SJSA1 (cell line): ENCODE data around the gene ANKRD27. TPM values are rescaled to one million over a fixed set of nuclear protein-coding genes. Genes with fewer than 3 reads are reported as not detected.

Experiments
- DNase-seq, 2 experiments: peaks; one replicate each; pipeline ENCODE4 v3.0.0-alpha.2; 2015 to 2020; ENCODE audit warnings: low spot score in 2 of 2, low read depth in 1 of 2
- H3K27ac ChIP-seq: fragments of 250-450 bp; sonication (Bioruptor Pico); 2 replicates; pipeline ENCODE4 v1.5.1; 2020; ENCODE audit warnings: mild to moderate bottlenecking, moderate library complexity
- H3K27me3 ChIP-seq: fragments of 250-450 bp; sonication (Bioruptor Pico); replicated peaks from 2 replicates; pipeline ENCODE4 v1.5.1; 2020; ENCODE audit warnings: mild to moderate bottlenecking, moderate library complexity
- H3K36me3 ChIP-seq: fragments of 250-450 bp; sonication (Bioruptor Pico); 2 replicates; pipeline ENCODE4 v1.5.1; 2020; ENCODE audit warnings: mild to moderate bottlenecking
- H3K4me1 ChIP-seq: fragments of 250-450 bp; sonication (Bioruptor Pico); replicated peaks from 2 replicates; pipeline ENCODE4 v1.6.1; 2021; ENCODE audit warnings: mild to moderate bottlenecking
- H3K4me3 ChIP-seq: fragments of 250-450 bp; sonication (Bioruptor Pico); 2 replicates; pipeline ENCODE4 v1.5.1; 2020; ENCODE audit warnings: mild to moderate bottlenecking
- H3K9me3 ChIP-seq: fragments of 250-450 bp; sonication (Bioruptor Pico); replicated peaks from 2 replicates; pipeline ENCODE4 v1.5.1; 2020; ENCODE audit warnings: mild to moderate bottlenecking
- total RNA-seq: library from RNA; depleted of rRNA; stranded (reverse); fragments of >200 nt; shearing (Covaris generic); gene quantifications from 2 replicates; pipeline ENCODE4 v1.2.3, GENCODE V29; 2014; rRNA removed

Gene ANKRD27
- total RNA-seq, 1 experiment from 2014 or later: 26.2 TPM

- Histone ChIP-seq H3K4me3 (no peak overlapping the region), H3K9me3 (no peaks in the 10 kb centered on the region), H3K27me3 (no peaks in the 10 kb centered on the region), H3K36me3 (no peaks in the 10 kb centered on the region), H3K4me1 (no peaks in the 10 kb centered on the region), H3K27ac (no peak overlapping the region)
- DNase-seq: peak in 1 of 2 experiments; percentile 19
Measured at GRCh38 chr19:32566246-32566830, 108.6 kb downstream of the ANKRD27 start.

DNA sequence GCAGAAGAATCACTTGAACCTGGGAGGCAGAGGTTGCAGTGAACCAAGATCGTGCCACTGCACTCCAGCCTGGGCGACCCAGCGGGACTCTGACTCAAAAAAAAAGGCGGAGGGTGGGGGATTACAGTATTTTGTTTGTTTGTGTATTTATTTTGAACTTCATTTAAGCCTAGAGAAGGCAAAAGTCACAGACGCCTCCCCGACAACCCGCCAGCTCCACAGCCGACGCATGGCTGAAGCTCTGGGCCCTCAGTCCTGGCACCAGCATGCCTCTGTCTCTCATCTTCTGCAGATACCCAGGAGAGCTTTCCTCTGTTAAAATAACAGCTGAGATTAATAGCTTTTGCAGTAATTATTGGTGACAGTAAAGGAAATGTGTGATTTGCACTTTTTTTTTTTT lies 111.2 kb downstream of the ANKRD27 start:
- DNase-seq: no peak
- no peak overlapping the region for H3K4me3 ChIP-seq
- no peak overlapping the region for H3K27ac ChIP-seq
- H3K36me3 ChIP-seq: no peaks in the 10 kb centered on the region
- no peaks in the 10 kb centered on the region for H3K9me3 ChIP-seq
- no peaks in the 10 kb centered on the region for H3K4me1 ChIP-seq
- H3K27me3 ChIP-seq: no peaks in the 10 kb centered on the region

- DNase-seq: no peak
- Histone ChIP-seq H3K4me3 (no peak overlapping the region), H3K27ac (no peak overlapping the region), H3K27me3 (0 out of 2 replicates have a peak, but pooled peaks cover 3% of the 10 kb centered on the region), H3K9me3 (no peaks in the 10 kb centered on the region), H3K4me1 (no peaks in the 10 kb centered on the region), H3K36me3 (no peaks in the 10 kb centered on the region)
Measured at GRCh38 chr19:32558607-32559228, 116.3 kb downstream of the ANKRD27 start.

DNA sequence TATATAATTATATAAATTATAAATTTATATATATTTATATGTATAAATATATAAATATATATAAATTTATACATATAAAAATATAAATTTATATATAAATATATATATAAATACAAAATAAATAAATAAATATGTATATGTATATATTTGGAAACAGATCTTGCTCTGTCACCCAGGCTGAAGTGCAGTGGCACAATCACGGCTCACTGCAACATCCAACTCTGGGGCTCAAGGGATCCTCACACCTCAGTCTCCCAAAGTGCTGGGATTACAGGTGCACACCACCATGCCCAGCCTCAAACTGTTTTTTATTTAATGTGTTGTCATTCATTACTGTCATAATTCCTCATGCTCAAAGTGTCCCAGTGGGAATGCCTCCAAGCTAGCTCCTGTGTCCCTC lies 119.2 kb downstream of the ANKRD27 start:
- Histone ChIP-seq H3K36me3 (no peaks in the 10 kb centered on the region), H3K4me1 (no peaks in the 10 kb centered on the region), H3K9me3 (no peaks in the 10 kb centered on the region), H3K27ac (no peak overlapping the region), H3K4me3 (no peak overlapping the region), H3K27me3 (peaks cover 3% of the 10 kb centered on the region; the same call in 1 of the 2 replicates)
- no peak for DNase-seq

DNA sequence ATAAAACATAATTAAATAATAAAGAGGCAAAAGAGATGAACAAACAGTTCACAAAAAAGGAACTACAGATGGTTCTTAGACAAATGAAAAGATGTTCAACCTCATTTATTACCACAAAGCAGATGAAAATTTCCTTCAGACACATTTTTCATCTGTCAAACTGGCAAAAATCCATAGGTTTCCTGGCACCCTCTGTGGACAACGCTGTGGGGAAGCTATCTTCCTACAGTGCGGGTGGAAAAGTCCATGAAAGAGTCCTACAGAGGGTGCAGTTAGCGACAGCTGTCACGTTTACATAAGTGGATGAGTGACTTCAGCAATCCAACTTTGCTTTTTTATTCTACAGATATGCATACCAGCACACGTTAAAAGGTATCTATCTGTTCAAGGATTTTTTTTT lies 124.3 kb downstream of the ANKRD27 start:
- DNase-seq: no peak
- no peaks in the 10 kb centered on the region for H3K4me1 ChIP-seq
- no peaks in the 10 kb centered on the region for H3K9me3 ChIP-seq

More for the DNA sequence above, 124.3 kb downstream of the ANKRD27 start:
- no peak overlapping the region for H3K27ac ChIP-seq
- H3K27me3 ChIP-seq: no peaks in the 10 kb centered on the region; the same call in 1 of the 2 replicates
- H3K36me3 ChIP-seq: no peaks in the 10 kb centered on the region
- no peak overlapping the region for H3K4me3 ChIP-seq

Other genes starting within 250 kb of the ANKRD27 start
- gene PDCD5, start 94.0 kb downstream of the ANKRD27 start, total RNA-seq: 212 and 277 TPM in 2 replicates
- gene RGS9BP, start 668 bp upstream of the ANKRD27 start, total RNA-seq: 0.05 TPM in 1 of 2 replicates, not detected in the other
- gene NUDT19, start 16.6 kb upstream of the ANKRD27 start, total RNA-seq: 7.3 and 14.1 TPM in 2 replicates
- 0.05 and 0.85 TPM in 2 replicates for gene TDRD12, start 44.6 kb upstream of the ANKRD27 start, total RNA-seq
- gene SLC7A9, start 194.6 kb upstream of the ANKRD27 start, total RNA-seq: not detected in 2 replicates